NCI-H187 treated with DMSO at 0.1 percent for 48 hours (cell line): ENCODE results near the gene PER2.
A peak's percentile ranks its signal among the peaks of the same experiment; 100 is the strongest.

Experiments
- DNase-seq: peaks from one replicate; lab custom pipeline; 2025; lab: John Stamatoyannopoulos, UW

PER2 gene

DNA sequence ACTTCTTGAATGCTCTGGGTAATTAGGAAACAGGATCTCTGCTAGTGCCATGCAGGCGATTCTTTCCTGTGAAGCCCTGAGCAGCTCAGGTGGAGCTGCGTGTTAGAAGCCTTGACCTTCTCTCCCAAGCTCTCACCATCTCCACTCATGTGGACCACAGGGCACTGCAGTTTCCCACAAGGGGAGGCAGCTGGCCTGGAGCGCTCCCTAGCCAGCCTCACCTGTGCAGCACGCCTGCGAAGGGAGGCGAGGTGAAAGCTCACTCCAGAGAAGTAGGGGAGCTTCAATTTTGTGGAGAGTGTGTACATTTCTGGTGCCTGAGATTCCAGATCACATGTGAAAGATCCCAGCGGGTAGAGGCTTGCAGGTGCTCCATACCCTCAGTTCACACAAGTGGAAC lies 37.5 kb downstream of the PER2 start:
- DNase-seq, result no peak

DNA sequence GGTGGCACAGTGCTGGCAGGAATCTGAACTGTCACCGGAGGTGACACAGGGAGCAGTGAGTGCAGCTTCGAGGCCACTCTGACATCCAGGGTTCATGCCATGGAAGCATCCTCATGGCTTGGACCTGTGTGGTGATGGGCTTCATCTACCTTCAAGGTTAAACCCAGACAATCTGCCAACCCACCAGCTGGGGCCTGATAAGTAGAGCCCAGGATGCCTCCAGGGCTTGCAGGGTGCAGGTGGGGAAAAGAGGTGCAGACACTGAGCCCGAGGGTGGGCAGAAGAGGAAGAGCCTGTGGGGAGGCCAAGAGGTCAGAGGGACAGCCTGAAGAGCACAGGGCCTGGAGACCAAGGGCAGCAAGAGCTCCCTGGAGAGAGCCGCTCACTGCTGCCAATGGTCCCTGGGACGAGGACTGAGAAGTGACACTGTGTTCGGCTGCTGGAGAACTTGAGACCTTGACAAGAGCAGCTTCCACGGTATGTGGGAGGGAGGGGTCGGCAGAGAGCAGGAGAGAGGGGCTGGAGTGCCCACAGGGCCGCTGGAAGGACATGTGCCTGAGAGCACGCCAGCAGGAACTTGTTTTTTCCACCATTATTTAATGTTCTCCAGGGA lies 40.5 kb downstream of the PER2 start:
- DNase-seq, result no peak

GRCh38 chr2:238247002-238247822 lies 41.2 kb downstream of the PER2 start:
- DNase-seq, result no peak

GRCh38 chr2:238244151-238244550 lies 44.3 kb downstream of the PER2 start:
- no peak for DNase-seq

- DNase-seq, result no peak
These were observed 44.8 kb downstream of the PER2 start for GRCh38 chr2:238243496-238244076.

- no peak for DNase-seq
These were observed 45.5 kb downstream of the PER2 start for GRCh38 chr2:238242731-238243495.

DNA sequence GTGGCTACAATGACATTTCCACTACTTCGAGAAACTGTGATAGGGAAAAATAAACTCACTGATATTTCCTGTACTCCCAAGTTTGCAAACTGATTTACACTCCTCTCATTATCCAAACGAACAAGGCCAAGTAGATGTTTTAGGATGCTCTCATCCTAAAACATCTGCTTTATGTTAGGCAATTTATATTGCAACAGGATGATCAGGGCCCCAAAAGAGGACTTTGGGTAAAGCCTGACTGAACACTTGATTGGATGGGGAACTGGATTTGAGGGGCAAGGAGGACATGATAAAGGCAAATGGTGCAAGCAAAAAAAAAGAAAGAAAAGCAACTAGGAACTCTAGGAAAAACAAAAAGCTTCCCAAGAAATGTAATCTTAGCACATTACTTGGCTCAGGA lies 46.4 kb downstream of the PER2 start:
- DNase-seq, result no peak

DNA sequence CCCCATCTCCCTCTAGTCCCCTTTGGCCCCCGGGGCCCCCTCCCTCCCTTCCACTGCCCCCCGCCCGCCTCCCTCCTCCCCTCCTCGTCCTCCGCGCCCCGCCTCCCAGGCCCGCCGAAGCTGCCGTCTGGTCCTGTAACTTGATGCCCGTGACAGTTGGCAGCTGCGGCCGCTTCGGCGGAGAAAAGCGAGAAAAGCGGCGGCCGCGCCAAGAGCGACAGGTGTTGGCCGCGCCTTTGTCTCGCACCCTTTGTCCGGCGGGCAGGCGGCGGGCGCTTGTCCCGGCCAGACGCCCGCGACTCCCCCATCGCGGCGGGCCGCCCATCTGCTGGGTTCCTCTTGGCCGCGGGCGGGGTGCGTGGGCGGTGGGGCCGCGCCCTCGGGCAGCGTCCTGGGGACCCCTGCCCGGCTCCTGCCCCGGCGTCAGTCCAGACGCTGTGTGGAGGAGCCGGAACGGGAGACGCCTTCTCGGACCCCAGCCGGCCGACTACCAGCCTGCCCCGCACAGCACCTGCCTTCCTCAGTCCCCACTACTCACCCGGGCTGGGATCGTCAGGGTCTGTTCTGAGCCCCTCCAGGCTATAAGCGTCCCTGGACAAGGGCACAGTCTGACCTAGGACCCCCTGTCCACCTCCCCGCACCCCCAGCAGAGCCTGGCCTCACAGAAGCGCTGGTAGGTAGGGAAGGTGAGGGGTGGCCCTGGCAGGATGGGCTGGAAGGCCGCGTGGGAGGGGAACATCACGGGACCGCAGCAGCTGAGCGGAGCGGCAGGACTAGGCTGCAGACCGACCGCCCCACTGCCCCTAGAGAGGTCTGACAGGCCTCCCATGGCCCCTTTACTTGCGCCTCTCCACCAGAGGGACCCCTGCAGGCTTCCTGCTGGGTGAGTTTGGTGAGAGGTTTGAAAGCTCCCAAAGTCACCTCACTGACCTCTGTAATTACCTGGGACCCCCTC lies 47.4 kb downstream of the PER2 start:
- DNase-seq, result peak; percentile 37

DNA sequence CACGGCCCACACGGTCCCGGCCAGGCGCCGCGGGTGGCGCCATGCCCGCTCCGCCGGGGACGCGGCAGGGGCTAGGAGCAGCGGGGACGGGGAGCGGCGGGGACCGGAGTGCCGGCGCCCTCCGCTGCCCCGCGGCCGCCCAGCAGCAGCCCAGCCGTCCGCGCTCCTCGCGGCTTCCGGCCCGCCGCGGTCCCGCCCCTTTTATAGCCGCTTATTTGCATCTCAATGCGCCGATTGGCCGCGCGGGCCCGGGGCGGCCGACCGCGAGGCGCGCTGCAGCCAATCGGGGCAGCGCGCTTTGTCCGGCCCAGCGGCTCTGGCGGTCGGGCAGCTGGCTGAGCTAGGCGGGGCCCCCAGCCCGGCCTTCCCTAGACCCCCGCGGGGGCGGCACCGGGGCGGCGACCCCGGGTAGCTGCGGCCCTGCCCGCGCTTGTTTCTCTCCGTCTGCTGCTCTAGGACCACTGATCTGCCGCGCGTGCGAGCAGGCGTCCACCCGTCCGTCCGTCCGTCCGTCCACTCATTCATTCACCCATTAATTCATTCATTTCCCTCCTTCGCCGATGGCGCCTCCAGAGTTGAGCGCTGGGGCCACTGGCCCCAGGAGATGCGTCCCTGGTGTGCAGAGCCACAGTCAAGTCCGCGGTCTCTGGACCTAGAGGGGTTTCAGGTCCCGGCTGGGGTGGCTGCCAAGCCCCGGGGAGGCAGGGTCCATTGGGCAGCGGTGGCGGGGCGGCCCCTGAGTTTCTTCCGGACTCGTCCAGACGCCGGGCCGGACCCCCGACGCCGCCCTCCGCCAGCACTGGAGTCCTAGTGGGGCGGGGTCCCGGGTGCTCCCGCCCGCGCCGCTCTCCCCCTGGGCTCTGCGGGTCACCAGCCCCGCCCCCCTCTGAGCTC lies 48.3 kb downstream of the PER2 start, which contains the start of gene HES6:
Gene HES6, minus strand, starts transcription at position 176 of the 894 bp plus-strand sequence. Its CDS starts 133 bp downstream, at position 43.
- DNase-seq, result peak; percentile 21

- DNase-seq, result no peak
These were observed 48.9 kb downstream of the PER2 start for GRCh38 chr2:238239543-238239862.

GRCh38 chr2:238238766-238239542 lies 49.5 kb downstream of the PER2 start:
- no peak for DNase-seq

- no peak for DNase-seq
These were observed 50.1 kb downstream of the PER2 start for GRCh38 chr2:238238311-238238765.

GRCh38 chr2:238237431-238238135 lies 50.8 kb downstream of the PER2 start:
- DNase-seq, result no peak

GRCh38 chr2:238236571-238236970 lies 51.8 kb downstream of the PER2 start:
- no peak for DNase-seq

DNA sequence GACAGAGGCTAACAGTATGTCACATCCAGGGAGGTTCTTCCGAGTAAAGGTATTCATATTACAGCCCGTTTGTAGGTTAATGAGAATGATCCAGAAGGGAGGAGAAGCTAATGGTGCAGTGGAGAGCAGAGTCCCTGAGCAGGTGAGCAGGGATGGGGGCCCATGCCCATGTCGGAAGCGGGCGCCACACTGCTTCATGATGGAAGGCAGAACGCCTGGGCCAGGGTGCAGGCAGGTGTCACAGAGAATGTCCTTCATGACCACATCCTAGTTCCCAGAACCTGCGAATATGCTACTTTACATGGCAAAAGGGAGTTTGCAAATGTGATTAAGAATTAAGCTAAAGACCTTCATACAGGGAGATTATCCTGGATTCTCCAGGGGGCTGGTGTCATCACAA lies 52.6 kb downstream of the PER2 start:
- DNase-seq, result no peak

GRCh38 chr2:238235331-238235732 lies 53.1 kb downstream of the PER2 start:
- no peak for DNase-seq

GRCh38 chr2:238233625-238234024 lies 54.8 kb downstream of the PER2 start:
- DNase-seq, result no peak

DNA sequence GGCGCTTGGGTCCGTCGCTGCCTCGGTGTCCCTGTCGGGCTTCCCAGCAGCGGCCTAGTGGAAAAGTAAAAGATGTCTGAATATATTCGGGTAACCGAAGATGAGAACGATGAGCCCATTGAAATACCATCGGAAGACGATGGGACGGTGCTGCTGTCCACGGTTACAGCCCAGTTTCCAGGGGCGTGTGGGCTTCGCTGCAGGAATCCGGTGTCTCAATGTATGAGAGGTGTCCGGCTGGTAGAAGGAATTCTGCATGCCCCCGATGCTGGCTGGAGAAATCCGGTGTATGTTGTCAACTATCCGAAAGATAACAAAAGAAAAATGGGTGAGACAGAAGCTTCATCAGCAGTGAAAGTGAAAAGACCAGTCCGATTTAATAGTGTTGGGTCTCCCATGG lies 56.6 kb downstream of the PER2 start:
- no peak for DNase-seq

GRCh38 chr2:238231251-238231793 lies 57.1 kb downstream of the PER2 start:
- DNase-seq, result no peak
